ENCODE results near the gene NCOA7.
"Not testable (repeated sequence)": the region's sequence is repeated elsewhere in the genome, so short reads cannot be mapped to it uniquely, and the experiment has no call there.

NCOA7 gene

GRCh38 chr6:125792680-125793079 is 1.9 kb downstream of the NCOA7 start:
- no peak for DNase-seq

GRCh38 chr6:125793280-125793679 is 2.5 kb downstream of the NCOA7 start:
- peak in 1 of 14 donors; percentile 59 for DNase-seq

- peak in 1 of 14 donors; percentile 35 for DNase-seq
Observed at GRCh38 chr6:125793863-125794262, 3.1 kb downstream of the NCOA7 start.

- DNase-seq, result no peak
Observed at GRCh38 chr6:125794342-125795137, 3.8 kb downstream of the NCOA7 start.

- no peak for DNase-seq
Observed at GRCh38 chr6:125795301-125795700, 4.5 kb downstream of the NCOA7 start.

- no peak for DNase-seq
Observed at GRCh38 chr6:125797120-125797885, 6.5 kb downstream of the NCOA7 start.

- no peak for DNase-seq
Observed at GRCh38 chr6:125797886-125798444, 7.2 kb downstream of the NCOA7 start.

- no peak for DNase-seq
Observed at GRCh38 chr6:125798734-125799508, 8.2 kb downstream of the NCOA7 start.

GRCh38 chr6:125802383-125802782 is 11.6 kb downstream of the NCOA7 start:
- DNase-seq, result no peak

GRCh38 chr6:125802943-125803377 is 12.2 kb downstream of the NCOA7 start:
- no peak for DNase-seq

GRCh38 chr6:125804264-125804663 is 13.5 kb downstream of the NCOA7 start:
- DNase-seq, result no peak

- not testable (repeated sequence) for DNase-seq
Observed at GRCh38 chr6:125804866-125805425, 14.2 kb downstream of the NCOA7 start.

- no peak for DNase-seq
Observed at GRCh38 chr6:125806813-125807212, 16.1 kb downstream of the NCOA7 start.

GRCh38 chr6:125807293-125807692 is 16.5 kb downstream of the NCOA7 start:
- no peak for DNase-seq

GRCh38 chr6:125808060-125808459 is 17.3 kb downstream of the NCOA7 start:
- DNase-seq, result no peak

GRCh38 chr6:125808591-125808990 is 17.8 kb downstream of the NCOA7 start:
- DNase-seq, result no peak

- DNase-seq, result no peak
Observed at GRCh38 chr6:125809570-125810170, 18.9 kb downstream of the NCOA7 start.

GRCh38 chr6:125810445-125810844 is 19.7 kb downstream of the NCOA7 start:
- DNase-seq, result no peak

- DNase-seq, result no peak
Observed at GRCh38 chr6:125811259-125811658, 20.5 kb downstream of the NCOA7 start.

GRCh38 chr6:125812394-125813292 is 21.9 kb downstream of the NCOA7 start:
- DNase-seq, result no peak

- no peak for DNase-seq
Observed at GRCh38 chr6:125814481-125814880, 23.7 kb downstream of the NCOA7 start.
